GM12891 (cell line): ENCODE data around the gene GNG3.
A peak's percentile ranks its signal among the peaks of the same experiment; 100 is the strongest.
"Not testable (repeated sequence)": the region's sequence is repeated elsewhere in the genome, so short reads cannot be mapped to it uniquely, and the experiment has no call there.

Experiments
- DNase-seq: peaks from one replicate; pipeline ENCODE4 v3.0.0; 2011; ENCODE audit warnings: low spot score; ENCODE audit not compliant: insufficient read length
- FAIRE-seq: peaks from 2 replicates; lab custom pipeline; 2011; peaks lifted over from hg19 to GRCh38; lab: Jason Lieb, UNC
- PAX5 ChIP-seq: IDR thresholded peaks from 2 replicates; pipeline ENCODE4 v1.6.1; 2011; ENCODE audit warnings: low read length, moderate library complexity, mild to moderate bottlenecking; ENCODE audit not compliant: insufficient read depth, severe bottlenecking
- POLR2A ChIP-seq: IDR thresholded peaks from 2 replicates; pipeline ENCODE4 v1.6.1; 2011; ENCODE audit warnings: low read depth, low read length, control low read depth
- POLR2AphosphoS5 ChIP-seq: IDR thresholded peaks from 2 replicates; pipeline ENCODE4 v1.6.1; 2011; ENCODE audit warnings: low read depth, low read length, control low read depth
- POU2F2 ChIP-seq: IDR thresholded peaks from 2 replicates; pipeline ENCODE4 v1.6.1; 2011; ENCODE audit warnings: low read depth, mild to moderate bottlenecking, control low read depth, low read length, moderate library complexity
- SPI1 ChIP-seq: IDR thresholded peaks from 2 replicates; pipeline ENCODE4 v1.6.1; 2011; ENCODE audit warnings: low read depth, low read length, control low read depth
- TAF1 ChIP-seq: IDR thresholded peaks from 2 replicates; pipeline ENCODE4 v1.6.1; 2011; ENCODE audit warnings: low read depth, low read length, control low read depth

GNG3 gene

GRCh38 chr11:62671608-62672389, 35.7 kb upstream of the GNG3 start, which contains the start of the genes LBHD1 and UQCC3:
Gene LBHD1 (minus strand): TSS chr11:62672267. CDS start chr11:62670031, 2,236 bp downstream.
Gene UQCC3 (plus strand): TSS chr11:62671673. CDS start chr11:62671746, 73 bp downstream.
- DNase-seq, result peak; percentile 85
- peak; percentile 94 for TF ChIP-seq POLR2AphosphoS5
- TF ChIP-seq POU2F2, result peak; percentile 73; the same call in 1 of the 2 replicates
- peak; percentile 89 for TF ChIP-seq POLR2A
- no peak for TF ChIP-seq SPI1
- no peak for TF ChIP-seq PAX5
- TF ChIP-seq TAF1, result peak; percentile 64
- peak; percentile 41 for FAIRE-seq

GRCh38 chr11:62673196-62673525, 34.3 kb upstream of the GNG3 start:
- TF ChIP-seq POLR2AphosphoS5 (no peak), SPI1 (no peak)
- no peak for DNase-seq
- FAIRE-seq, result no peak

GRCh38 chr11:62675415-62675814, 32.1 kb upstream of the GNG3 start:
- FAIRE-seq, DNase-seq: not testable (repeated sequence)

GRCh38 chr11:62676698-62677097, 30.8 kb upstream of the GNG3 start:
- TF ChIP-seq TAF1, result no peak
- no peak for TF ChIP-seq PAX5
- TF ChIP-seq POU2F2, result no peak
- TF ChIP-seq SPI1, result no peak
- TF ChIP-seq POLR2AphosphoS5, result no peak
- TF ChIP-seq POLR2A, result no peak
- DNase-seq, result no peak
- no peak for FAIRE-seq

GRCh38 chr11:62677156-62677555, 30.3 kb upstream of the GNG3 start:
- FAIRE-seq (no peak), DNase-seq (no peak)
- TF ChIP-seq PAX5 (no peak), SPI1 (no peak), TAF1 (no peak), POLR2AphosphoS5 (no peak), POU2F2 (no peak), POLR2A (no peak)

- DNase-seq, result no peak
- FAIRE-seq, result no peak
- TF ChIP-seq TAF1 (no peak), POU2F2 (no peak), SPI1 (no peak), PAX5 (no peak), POLR2AphosphoS5 (no peak)
Measured at GRCh38 chr11:62677714-62678113, 29.8 kb upstream of the GNG3 start.

GRCh38 chr11:62678433-62678769, 29.1 kb upstream of the GNG3 start:
- TF ChIP-seq POLR2AphosphoS5 (no peak), SPI1 (0 out of 2 replicates have a peak, but pooled peaks have one; percentile 18)
- FAIRE-seq, result no peak
- DNase-seq, result no peak

- peak; percentile 38 for FAIRE-seq
- DNase-seq, result peak; percentile 93
- TF ChIP-seq POLR2AphosphoS5, result peak; percentile 88
- TF ChIP-seq POU2F2, result peak; percentile 58
- peak; percentile 88 for TF ChIP-seq SPI1
- TF ChIP-seq TAF1, result peak; percentile 64
- no peak for TF ChIP-seq PAX5
- TF ChIP-seq POLR2A, result peak; percentile 94
Measured at GRCh38 chr11:62678770-62679696, 28.4 kb upstream of the GNG3 start, which contains the start of gene UBXN1. Gene UBXN1 (minus strand): TSS chr11:62679073. CDS start chr11:62678923, 150 bp downstream.

GRCh38 chr11:62680825-62681240, 26.6 kb upstream of the GNG3 start:
- FAIRE-seq (peak; percentile 92), DNase-seq (peak; percentile 50)
- peak; percentile 89 for TF ChIP-seq POU2F2
- TF ChIP-seq POLR2A, result no peak

- FAIRE-seq, result no peak
- no peak for DNase-seq
Measured at GRCh38 chr11:62682518-62682917, 25.0 kb upstream of the GNG3 start.

More at GRCh38 chr11:62682518-62682917, 25.0 kb upstream of the GNG3 start:
- no peak for TF ChIP-seq TAF1
- TF ChIP-seq POLR2AphosphoS5, result no peak
- no peak for TF ChIP-seq POLR2A
- no peak for TF ChIP-seq PAX5
- no peak for TF ChIP-seq SPI1
- TF ChIP-seq POU2F2, result no peak
